H1 (cell line): ENCODE results near the gene CORO2B. TPM values are rescaled to one million over a fixed set of nuclear protein-coding genes. Genes with fewer than 3 reads are reported as not detected.

ENCODE experiments used
- ASH2L ChIP-seq: fragments of 200-600, 300-600 bp; sonication (generic); IDR thresholded peaks from one replicate; pipeline ENCODE4 v1.7.1; 2017; ENCODE audit warnings: low read length
- ATF3 ChIP-seq: IDR thresholded peaks from 2 replicates; pipeline ENCODE4 v1.6.1; 2011; ENCODE audit warnings: low read depth, mild to moderate bottlenecking, low read length; ENCODE audit not compliant: insufficient read depth
- BRCA1 ChIP-seq: IDR thresholded peaks from 2 replicates; pipeline ENCODE4 v1.6.1; 2012; ENCODE audit warnings: low read depth, low read length, improper control_type of control experiment
- CHD1 ChIP-seq: IDR thresholded peaks from 2 replicates; pipeline ENCODE4 v1.6.1; 2012; ENCODE audit warnings: low read depth, low read length, improper control_type of control experiment
- CHD7 ChIP-seq: fragments of 300-600 bp; sonication (generic); IDR thresholded peaks from 2 replicates; pipeline ENCODE4 v1.7.1; 2012; ENCODE audit warnings: low read length, moderate library complexity, mild to moderate bottlenecking, inconsistent platforms; ENCODE audit not compliant: insufficient replicate concordance
- EP300 ChIP-seq, 2 experiments: IDR thresholded peaks; 1 replicate in 1 of 2; 2 replicates in 1 of 2; pipeline ENCODE4 v1.6.1; 2011 to 2012; ENCODE audit warnings: low read depth in 2 of 2, low read length in 2 of 2, mild to moderate bottlenecking in 2 of 2, borderline replicate concordance in 1 of 2, inconsistent platforms in 1 of 2, moderate library complexity in 1 of 2
- JUND ChIP-seq: IDR thresholded peaks from 2 replicates; pipeline ENCODE4 v1.6.1; 2011; ENCODE audit warnings: mild to moderate bottlenecking, improper control_type of control experiment, low read length
- RXRA ChIP-seq: IDR thresholded peaks from 2 replicates; pipeline ENCODE4 v1.6.1; 2011; ENCODE audit warnings: low read depth, mild to moderate bottlenecking, low read length, moderate library complexity; ENCODE audit not compliant: insufficient read depth
- SP2 ChIP-seq: IDR thresholded peaks from 2 replicates; pipeline ENCODE4 v1.6.1; 2012; ENCODE audit warnings: mild to moderate bottlenecking, low read length, inconsistent platforms
- ZNF274 ChIP-seq: IDR thresholded peaks from 2 replicates; pipeline ENCODE4 v1.7.0; 2012; ENCODE audit warnings: low read length, borderline replicate concordance; ENCODE audit errors: extremely low read depth
- polyA plus RNA-seq, 7 experiments: library from polyadenylated mRNA; depleted of rRNA in 3 of 7; stranded (reverse) in 5 of 7; unstranded in 2 of 7; fragments of >200 nt in 5 of 7; fragments of 200-250 nt in 2 of 7; gene quantifications; 1 replicate in 5 of 7; 2 replicates in 1 of 7; 4 replicates in 1 of 7; pipeline versions ENCODE4 v1.2.1 to v1.2.3, GENCODE V29; 2011 to 2013; ENCODE audit warnings: missing spikeins in 2 of 7, mixed read lengths in 2 of 7
- total RNA-seq: library from RNA; stranded (reverse); fragmentation: NEBNext Ultra II Directional; extraction: Animal tissue kit (Norgen Biotek cat#: 25700); gene quantifications from 2 replicates; pipeline ENCODE4 v1.2.1, GENCODE V29; 2021

Gene CORO2B
- total and polyA plus RNA-seq, 2 of the 8 experiments (the other 6 are each of a cell fraction or from before 2014, with no cell fraction given) = 3.4 to 6.7 TPM

GRCh38 chr15:68637767-68638404 is 59.1 kb downstream of the CORO2B start (continued):
- TF ChIP-seq CHD7 (no peak), CHD1 (no peak), SP2 (no peak), BRCA1 (no peak), RXRA (no peak), JUND (no peak), ZNF274 (no peak), EP300 (IDR thresholded peaks at IDR 0.05; ENCODE audit: borderline replicate concordance in 1 of 2, low read depth in 2 of 2, low read length in 2 of 2) (no peak), ASH2L (no peak), ATF3 (no peak)
